ACC112 (cell line): ENCODE measurements around the gene C11orf42.

Experiments
- H2AFZ ChIP-seq: fragments of 200-600 bp; sonication (generic); one replicate; pipeline ENCODE4 v1.6.0; 2017; ENCODE audit warnings: antibody characterized with exemption, low read length; ENCODE audit not compliant: unreplicated experiment
- H3K27ac ChIP-seq: fragments of 200-600 bp; sonication (generic); 2 replicates; pipeline ENCODE4 v1.5.1; 2014; ENCODE audit warnings: low read depth, mild to moderate bottlenecking, antibody characterized with exemption, low read length, moderate library complexity
- H3K27me3 ChIP-seq: fragments of 200-600 bp; sonication (generic); 2 replicates; pipeline ENCODE4 v1.6.1; 2014; ENCODE audit warnings: mild to moderate bottlenecking, antibody characterized with exemption, low read length, moderate library complexity, mixed read lengths; ENCODE audit not compliant: insufficient read depth
- H3K36me3 ChIP-seq: fragments of 200-600 bp; sonication (generic); 2 replicates; pipeline ENCODE4 v1.6.1; 2016; ENCODE audit warnings: mild to moderate bottlenecking, antibody characterized with exemption, low read length, moderate library complexity, mixed read lengths; ENCODE audit not compliant: insufficient read depth
- H3K4me1 ChIP-seq: fragments of 200-600 bp; sonication (generic); one replicate; pipeline ENCODE4 v1.6.1; 2016; ENCODE audit warnings: low read length, mixed read lengths; ENCODE audit not compliant: insufficient read depth, unreplicated experiment, control insufficient read depth
- H3K4me3 ChIP-seq: fragments of 200-600 bp; sonication (generic); 2 replicates; pipeline ENCODE4 v1.5.1; 2014; ENCODE audit warnings: mild to moderate bottlenecking, low read depth, low read length
- H3K79me2 ChIP-seq: fragments of 200-600 bp; sonication (generic); one replicate; pipeline ENCODE4 v1.6.0; 2016; ENCODE audit warnings: low read length; ENCODE audit not compliant: control insufficient read depth, unreplicated experiment, insufficient read depth

The C11orf42 gene

GRCh38 chr11:6258141-6258540 is 52.8 kb downstream of the C11orf42 start:
- Histone ChIP-seq H3K27me3 (peaks cover 91% of the 10 kb centered on the region), H3K36me3 (no peaks in the 10 kb centered on the region), H3K4me1 (peaks cover 4% of the 10 kb centered on the region), H3K27ac (no peak overlapping the region), H3K79me2 (no peaks in the 10 kb centered on the region), H3K4me3 (no peak overlapping the region), H2AFZ (no peak overlapping the region)

DNA sequence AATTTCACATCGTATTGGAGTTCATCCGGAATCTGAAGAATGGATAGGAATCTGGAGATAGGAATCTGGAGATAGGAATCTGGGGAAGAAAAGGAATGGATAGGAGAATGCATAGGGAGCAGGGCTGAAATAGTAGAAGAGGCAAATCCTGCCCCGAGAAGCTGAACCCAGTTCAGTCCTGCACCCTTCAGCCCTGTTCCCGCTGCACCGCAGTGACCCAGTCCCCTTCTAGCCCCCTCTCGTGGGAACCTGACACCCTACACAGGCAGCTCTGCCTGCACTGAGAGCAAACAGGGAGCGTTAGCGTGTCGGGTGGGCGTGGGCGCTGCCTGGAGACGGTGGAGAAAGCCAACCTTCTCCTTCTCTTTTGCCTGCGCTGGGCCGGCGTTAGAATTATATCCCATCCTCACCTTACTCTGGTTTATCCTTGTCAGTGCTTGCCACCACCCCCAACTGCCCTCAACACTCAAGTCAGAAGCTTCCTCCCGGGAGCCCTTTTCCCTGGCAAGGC is 53.3 kb downstream of the C11orf42 start:
- H3K36me3 ChIP-seq, result no peaks in the 10 kb centered on the region
- H3K4me1 ChIP-seq, result peaks cover 4% of the 10 kb centered on the region
- H3K4me3 ChIP-seq, result peak overlapping the region; percentile 46; the same call in 1 of the 2 replicates
- peaks cover 96% of the 10 kb centered on the region for H3K27me3 ChIP-seq
- H3K79me2 ChIP-seq, result no peaks in the 10 kb centered on the region
- H2AFZ ChIP-seq, result no peak overlapping the region
- H3K27ac ChIP-seq, result no peak overlapping the region

GRCh38 chr11:6260207-6260726 is 54.9 kb downstream of the C11orf42 start:
- H3K27ac ChIP-seq, result no peak overlapping the region
- no peaks in the 10 kb centered on the region for H3K79me2 ChIP-seq
- H3K4me1 ChIP-seq, result peaks cover 4% of the 10 kb centered on the region
- no peak overlapping the region for H2AFZ ChIP-seq
- H3K4me3 ChIP-seq, result no peak overlapping the region
- no peaks in the 10 kb centered on the region for H3K36me3 ChIP-seq
- peaks cover 98% of the 10 kb centered on the region for H3K27me3 ChIP-seq
